Upper lobe of left lung (tissue), 4 donors: ENCODE data around the gene DNAI1.

Source experiments
- EP300 ChIP-seq, 4 donors: sonication (generic); formaldehyde crosslinking; IDR thresholded peaks; one replicate each; pipeline ENCODE4 v1.5.1; 2017; ENCODE audit warnings: antibody characterized with exemption in 4 of 4, control low read depth in 2 of 4
- POLR2A ChIP-seq, 4 donors: fragments of 450-650 bp; IDR thresholded peaks; one replicate each; pipeline ENCODE4 v1.5.1; 2016 to 2017; ENCODE audit warnings: antibody characterized with exemption in 4 of 4, mild to moderate bottlenecking in 2 of 4
- POLR2AphosphoS5 ChIP-seq, 2 donors: sonication (generic); formaldehyde crosslinking; IDR thresholded peaks; one replicate each; pipeline ENCODE4 v1.5.1; 2017; ENCODE audit warnings: antibody characterized with exemption in 2 of 2
- TF ChIP-seq, protein P1 (sequence below), 6 experiments: fragments of 450-650 bp in 4 of 6; fragments of 200-600 bp in 2 of 6; sonication (generic) in 2 of 6; IDR thresholded peaks; one replicate each; pipeline ENCODE4 v1.5.1; 2016 to 2019; ENCODE audit warnings: antibody characterized with exemption in 6 of 6

- TF ChIP-seq EP300 (IDR thresholded peaks at IDR 0.05) (no peak), POLR2A (IDR thresholded peaks at IDR 0.05) (no peak), POLR2AphosphoS5 (IDR thresholded peaks at IDR 0.05) (no peak)
- TF ChIP-seq, protein P1, sequence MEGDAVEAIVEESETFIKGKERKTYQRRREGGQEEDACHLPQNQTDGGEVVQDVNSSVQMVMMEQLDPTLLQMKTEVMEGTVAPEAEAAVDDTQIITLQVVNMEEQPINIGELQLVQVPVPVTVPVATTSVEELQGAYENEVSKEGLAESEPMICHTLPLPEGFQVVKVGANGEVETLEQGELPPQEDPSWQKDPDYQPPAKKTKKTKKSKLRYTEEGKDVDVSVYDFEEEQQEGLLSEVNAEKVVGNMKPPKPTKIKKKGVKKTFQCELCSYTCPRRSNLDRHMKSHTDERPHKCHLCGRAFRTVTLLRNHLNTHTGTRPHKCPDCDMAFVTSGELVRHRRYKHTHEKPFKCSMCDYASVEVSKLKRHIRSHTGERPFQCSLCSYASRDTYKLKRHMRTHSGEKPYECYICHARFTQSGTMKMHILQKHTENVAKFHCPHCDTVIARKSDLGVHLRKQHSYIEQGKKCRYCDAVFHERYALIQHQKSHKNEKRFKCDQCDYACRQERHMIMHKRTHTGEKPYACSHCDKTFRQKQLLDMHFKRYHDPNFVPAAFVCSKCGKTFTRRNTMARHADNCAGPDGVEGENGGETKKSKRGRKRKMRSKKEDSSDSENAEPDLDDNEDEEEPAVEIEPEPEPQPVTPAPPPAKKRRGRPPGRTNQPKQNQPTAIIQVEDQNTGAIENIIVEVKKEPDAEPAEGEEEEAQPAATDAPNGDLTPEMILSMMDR (IDR thresholded peaks at IDR 0.05): no peak
Measured at GRCh38 chr9:34570376-34570775, 111.8 kb downstream of the DNAI1 start.
